Epithelial cell of esophagus (primary cell): ENCODE data around the gene SPOCK1.
A peak's percentile ranks its signal among the peaks of the same experiment; 100 is the strongest.

Experiments
- DNase-seq: peaks from one replicate; pipeline ENCODE4 v3.0.0; 2010; ENCODE audit warnings: low read depth
- H3K4me3 ChIP-seq: 2 replicates; pipeline ENCODE4 v1.5.1; 2011; ENCODE audit warnings: mild to moderate bottlenecking, low read length, control low read depth
- TF ChIP-seq, protein P1 (sequence below): IDR thresholded peaks from 2 replicates; pipeline ENCODE4 v1.5.1; 2011; ENCODE audit warnings: low read depth, mild to moderate bottlenecking, low read length, control low read depth, inconsistent platforms; ENCODE audit not compliant: insufficient read depth; ENCODE audit errors: missing control alignments

SPOCK1 gene

DNA sequence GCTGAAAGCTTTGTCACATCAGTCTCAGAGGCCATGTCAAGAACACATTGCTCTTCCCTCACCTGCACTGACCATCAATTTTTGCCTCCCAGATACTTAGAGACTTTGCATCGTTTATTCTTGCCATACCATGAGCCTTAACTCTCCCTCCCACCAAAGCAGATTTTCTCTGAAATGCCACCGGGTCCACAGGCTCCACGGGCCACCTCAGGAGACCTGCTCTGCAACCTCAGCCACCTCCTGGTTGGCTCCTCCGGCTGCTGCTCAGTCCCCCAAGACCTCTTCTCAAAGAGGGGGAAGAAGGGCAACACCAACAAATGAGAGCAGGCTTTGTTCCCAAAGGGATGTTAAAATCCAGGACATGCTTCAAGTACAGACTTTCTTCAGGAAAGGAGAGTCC, 400.5 kb downstream of the SPOCK1 start:
- no peak for DNase-seq
- TF ChIP-seq, protein P1, sequence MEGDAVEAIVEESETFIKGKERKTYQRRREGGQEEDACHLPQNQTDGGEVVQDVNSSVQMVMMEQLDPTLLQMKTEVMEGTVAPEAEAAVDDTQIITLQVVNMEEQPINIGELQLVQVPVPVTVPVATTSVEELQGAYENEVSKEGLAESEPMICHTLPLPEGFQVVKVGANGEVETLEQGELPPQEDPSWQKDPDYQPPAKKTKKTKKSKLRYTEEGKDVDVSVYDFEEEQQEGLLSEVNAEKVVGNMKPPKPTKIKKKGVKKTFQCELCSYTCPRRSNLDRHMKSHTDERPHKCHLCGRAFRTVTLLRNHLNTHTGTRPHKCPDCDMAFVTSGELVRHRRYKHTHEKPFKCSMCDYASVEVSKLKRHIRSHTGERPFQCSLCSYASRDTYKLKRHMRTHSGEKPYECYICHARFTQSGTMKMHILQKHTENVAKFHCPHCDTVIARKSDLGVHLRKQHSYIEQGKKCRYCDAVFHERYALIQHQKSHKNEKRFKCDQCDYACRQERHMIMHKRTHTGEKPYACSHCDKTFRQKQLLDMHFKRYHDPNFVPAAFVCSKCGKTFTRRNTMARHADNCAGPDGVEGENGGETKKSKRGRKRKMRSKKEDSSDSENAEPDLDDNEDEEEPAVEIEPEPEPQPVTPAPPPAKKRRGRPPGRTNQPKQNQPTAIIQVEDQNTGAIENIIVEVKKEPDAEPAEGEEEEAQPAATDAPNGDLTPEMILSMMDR = no peak
- H3K4me3 ChIP-seq = no peak overlapping the region

DNA sequence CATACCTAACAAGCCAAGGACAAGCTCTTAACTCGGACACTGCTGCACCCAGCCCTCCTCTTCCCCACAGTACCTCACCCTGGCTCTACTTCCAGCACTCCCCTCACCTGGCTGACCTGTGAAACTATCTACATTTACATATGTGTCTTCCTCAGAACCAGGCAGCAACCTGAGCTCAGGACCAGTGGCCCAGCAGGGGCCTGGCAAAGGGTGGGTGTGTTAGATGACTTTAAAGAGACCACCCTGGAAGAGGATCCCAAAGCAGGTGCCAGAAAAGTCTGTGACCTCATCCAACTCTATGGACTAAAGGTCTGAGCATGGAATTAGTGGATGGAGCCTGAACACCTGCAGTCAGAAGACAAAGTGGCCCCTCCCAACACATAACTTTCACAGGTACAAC, 400.9 kb downstream of the SPOCK1 start:
- DNase-seq = no peak
- TF ChIP-seq, protein P1 = no peak
- no peak overlapping the region for H3K4me3 ChIP-seq

DNA sequence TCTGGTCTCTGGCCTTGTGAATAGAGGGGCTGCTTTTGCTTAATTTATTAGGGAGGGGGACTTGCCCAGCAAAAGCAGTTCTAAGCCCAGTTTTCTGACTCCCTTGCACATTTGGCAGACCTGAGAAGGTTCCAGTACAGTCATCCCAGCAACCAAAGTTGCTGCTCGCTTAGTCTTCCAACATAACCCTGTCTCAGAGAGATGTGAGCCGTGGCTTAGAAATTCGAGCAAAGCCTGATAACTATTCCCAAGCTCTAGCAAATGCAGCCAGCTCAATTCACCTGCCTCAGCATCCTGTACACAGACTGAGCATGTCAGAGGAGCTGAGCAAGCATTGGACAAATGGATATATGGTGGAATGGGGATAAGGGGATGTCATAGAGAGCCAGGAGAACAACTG, 401.9 kb downstream of the SPOCK1 start:
- DNase-seq = no peak
- H3K4me3 ChIP-seq = no peak overlapping the region
- TF ChIP-seq, protein P1 = no peak

DNA sequence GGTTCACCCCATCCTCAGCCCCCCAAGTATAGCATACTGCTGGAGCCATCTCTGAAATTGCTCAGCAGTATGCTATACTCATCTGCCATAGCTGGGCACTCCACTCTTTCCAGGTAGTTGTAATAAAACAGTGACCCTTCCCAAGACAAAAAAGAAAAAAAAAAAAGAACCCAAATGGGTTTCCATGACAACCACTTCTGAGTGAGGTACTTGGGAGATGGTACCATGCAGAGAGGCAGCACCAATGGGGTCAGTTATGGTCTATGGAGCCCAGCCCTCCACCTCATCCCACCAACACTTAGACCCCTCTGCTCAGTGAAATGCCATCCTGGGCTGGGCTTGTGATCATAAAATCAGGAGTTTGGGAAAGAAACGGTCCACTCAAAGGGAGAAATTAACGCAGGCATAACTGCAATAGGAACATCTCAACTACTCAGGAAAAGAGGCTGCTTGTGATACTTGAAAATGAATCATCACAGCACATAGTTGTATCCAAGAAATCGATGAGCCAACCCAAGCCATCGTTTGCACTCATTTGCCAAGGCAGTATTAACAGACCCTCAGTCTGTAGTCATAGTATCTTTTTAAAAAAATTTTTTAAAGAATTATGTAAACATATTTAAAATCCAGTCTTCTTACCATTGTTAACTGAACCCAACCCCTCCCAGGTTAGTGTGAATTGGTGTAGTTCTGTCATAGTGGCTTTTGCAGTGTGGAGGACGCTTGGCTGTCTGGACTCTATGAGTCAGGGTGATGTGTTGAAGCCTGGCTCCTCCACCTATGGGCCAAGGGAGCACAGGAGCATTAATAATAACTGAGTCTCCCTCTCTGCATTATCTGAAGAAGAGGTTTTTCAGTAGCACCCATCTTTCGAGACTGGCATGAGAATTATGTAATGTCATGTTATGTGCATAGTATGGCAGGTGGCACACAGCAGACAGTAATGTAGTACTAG, 402.7 kb downstream of the SPOCK1 start:
- peak; percentile 79 for DNase-seq
- H3K4me3 ChIP-seq = no peak overlapping the region
- TF ChIP-seq, protein P1 = no peak

DNA sequence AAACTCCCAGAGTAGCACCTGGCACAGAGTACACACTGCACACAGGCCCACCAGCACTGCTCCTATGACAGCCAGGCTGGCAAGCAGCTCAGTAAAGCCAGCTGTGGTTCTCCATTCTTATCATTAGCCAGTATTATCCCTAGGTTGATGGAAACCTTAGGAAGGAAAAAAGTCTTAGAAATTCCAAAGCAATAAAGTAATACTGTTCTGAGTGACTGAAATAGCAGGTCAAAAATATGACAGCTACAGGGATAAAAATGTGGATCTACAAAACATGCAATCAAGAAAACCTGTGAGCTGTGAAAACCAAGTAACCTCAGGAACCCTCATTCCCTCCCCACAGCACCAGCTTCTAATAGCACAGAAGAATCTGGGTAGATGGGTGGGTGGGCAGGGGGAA, 403.5 kb downstream of the SPOCK1 start:
- H3K4me3 ChIP-seq = no peak overlapping the region
- DNase-seq = no peak
- TF ChIP-seq, protein P1 = no peak

GRCh38 chr5:137092831-137093230, 406.3 kb downstream of the SPOCK1 start:
- H3K4me3 ChIP-seq = no peak overlapping the region
- DNase-seq = no peak
- TF ChIP-seq, protein P1 = no peak
